Left ventricle myocardium superior (tissue), 1 donor: ENCODE results near the gene WFIKKN2. TPM values are rescaled to one million over a fixed set of nuclear protein-coding genes. Genes with fewer than 3 reads are reported as not detected.
"Not testable (repeated sequence)": the region's sequence is repeated elsewhere in the genome, so short reads cannot be mapped to it uniquely, and the experiment has no call there.

ENCODE experiments used
- ATAC-seq: fragments of 200-7000 bp; cut with Tn5 transposase; one replicate; pipeline ENCODE4 v1.9.1; 2020; ENCODE audit warnings: mild to moderate bottlenecking, moderate library complexity
- DNase-seq: peaks from one replicate; pipeline ENCODE4 v3.0.0-alpha.2; 2020
- intact Hi-C: fragments of 100-400 bp; cut with micrococcal nuclease; formaldehyde crosslinking; loops from one replicate; pipeline ENCODE4 v1.11.0; 2022
- total RNA-seq: library from RNA; stranded (reverse); fragmentation: NEBNext Ultra II Directional; extraction: Animal tissue kit (Norgen Biotek cat#: 25700); gene quantifications from one replicate; pipeline ENCODE4 v1.2.1, GENCODE V29; 2021
- donor health status: DM: no; HTN: yes; CAD: no; lungs with severe emphysema.

Gene WFIKKN2
- total RNA-seq, 1 donor from 2014 or later: 0.07 TPM

- DNase-seq (no peak), ATAC-seq (no peak)
- intact Hi-C loops: no loop called here
These were observed 30.5 kb downstream of the WFIKKN2 start for GRCh38 chr17:50865868-50866260.

GRCh38 chr17:50866261-50866949, 31.0 kb downstream of the WFIKKN2 start, which contains the start of gene TOB1:
TOB1 (minus strand) TSS chr17:50866354; CDS start chr17:50864017, 2,337 bp downstream.
- intact Hi-C loops: no loop called here
- peak; percentile 99 for DNase-seq
- peak; percentile 88 for ATAC-seq

GRCh38 chr17:50866950-50867362, 31.6 kb downstream of the WFIKKN2 start:
- peak; percentile 20 for ATAC-seq
- DNase-seq: peak; percentile 74
- intact Hi-C loops: no loop called here

DNA sequence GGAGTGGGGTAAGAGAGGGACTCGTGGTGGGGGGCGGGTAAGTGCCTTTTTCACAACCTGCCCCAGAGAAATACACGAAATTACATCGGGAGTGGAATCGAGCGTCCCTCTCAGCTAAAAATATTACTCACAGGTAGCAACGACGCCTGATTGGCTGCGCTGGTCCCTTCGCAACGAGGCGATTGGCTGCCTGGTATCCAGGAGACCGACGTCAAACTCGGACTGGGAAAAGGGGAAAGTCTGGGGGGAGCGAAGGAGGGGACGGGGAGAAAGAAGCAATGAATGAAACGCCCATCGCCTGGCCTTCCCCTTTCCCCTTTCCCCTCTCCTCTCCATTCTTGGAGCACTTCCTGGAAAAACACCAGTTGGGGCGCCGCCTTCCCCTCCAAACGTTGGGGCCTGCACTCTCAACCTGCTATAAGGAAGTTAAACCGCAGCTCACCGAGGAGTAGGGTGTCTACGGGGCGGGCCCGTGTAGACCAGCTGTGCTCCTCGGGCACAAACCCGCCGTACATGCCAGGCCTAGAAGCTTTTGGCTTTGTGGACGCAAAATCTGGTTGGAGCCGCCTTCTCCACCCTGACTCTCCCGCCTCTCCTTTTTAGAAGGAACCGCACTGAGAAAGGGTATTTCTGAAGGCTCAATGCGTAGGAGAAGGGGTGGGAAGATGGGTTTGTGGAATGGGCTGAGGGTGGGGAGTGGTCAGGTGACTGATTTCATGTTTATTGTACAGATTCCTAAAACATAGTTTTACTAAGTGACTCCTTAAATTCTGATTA, 32.2 kb downstream of the WFIKKN2 start:
- intact Hi-C loops: no loop called here

DNA sequence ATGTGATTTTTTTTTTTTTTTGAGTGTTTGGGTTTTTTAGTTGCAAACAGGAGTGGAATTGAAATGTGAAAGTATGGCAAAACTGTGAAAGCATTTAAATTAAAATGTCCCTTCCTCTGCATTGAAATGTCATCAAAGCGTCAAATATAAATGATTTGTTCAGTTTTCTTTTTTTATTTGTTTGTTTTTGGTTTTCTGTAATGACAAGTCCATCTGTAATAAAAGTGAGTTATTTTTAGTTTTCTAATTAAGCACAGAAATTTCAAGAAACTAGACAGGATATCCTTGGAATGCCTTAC, 32.7 kb downstream of the WFIKKN2 start:
- DNase-seq (no peak), ATAC-seq (no peak)
- intact Hi-C loops: no loop called here

More for the DNA sequence above, 32.2 kb downstream of the WFIKKN2 start:
- peak; percentile 75 for ATAC-seq
- DNase-seq: peak; percentile 95

GRCh38 chr17:50868602-50869001, 33.2 kb downstream of the WFIKKN2 start:
- ATAC-seq: no peak
- no peak for DNase-seq
- intact Hi-C loops: no loop called here

DNA sequence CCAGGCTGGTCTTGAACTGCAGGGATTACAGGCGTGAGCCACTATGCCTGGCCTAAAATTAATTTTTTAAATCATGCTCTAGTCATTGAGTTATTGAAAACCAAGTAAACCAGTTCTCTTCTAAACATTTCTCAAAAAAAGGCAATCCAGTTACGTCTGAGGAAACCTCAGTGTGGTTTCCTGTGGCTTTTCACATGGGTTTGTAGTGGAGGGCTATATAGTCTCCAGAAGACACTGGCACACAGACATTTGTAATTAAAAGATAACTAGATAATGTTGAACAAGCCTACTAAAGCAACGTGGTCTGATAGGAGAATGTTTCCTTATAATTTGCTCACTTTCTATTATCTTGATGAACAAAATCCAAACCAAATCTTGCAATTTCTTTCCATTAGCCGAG, 36.0 kb downstream of the WFIKKN2 start:
- DNase-seq: no peak
- intact Hi-C loops: no loop called here
- no peak for ATAC-seq

GRCh38 chr17:50871898-50872297, 36.5 kb downstream of the WFIKKN2 start:
- DNase-seq: no peak
- ATAC-seq: no peak
- intact Hi-C loops: no loop called here

GRCh38 chr17:50872710-50873424, 37.5 kb downstream of the WFIKKN2 start:
- intact Hi-C loops: no loop called here
- ATAC-seq (peak; percentile 77), DNase-seq (no peak)

- intact Hi-C loops: no loop called here
- no peak for ATAC-seq
These were observed 39.7 kb downstream of the WFIKKN2 start for GRCh38 chr17:50875074-50875473.

DNA sequence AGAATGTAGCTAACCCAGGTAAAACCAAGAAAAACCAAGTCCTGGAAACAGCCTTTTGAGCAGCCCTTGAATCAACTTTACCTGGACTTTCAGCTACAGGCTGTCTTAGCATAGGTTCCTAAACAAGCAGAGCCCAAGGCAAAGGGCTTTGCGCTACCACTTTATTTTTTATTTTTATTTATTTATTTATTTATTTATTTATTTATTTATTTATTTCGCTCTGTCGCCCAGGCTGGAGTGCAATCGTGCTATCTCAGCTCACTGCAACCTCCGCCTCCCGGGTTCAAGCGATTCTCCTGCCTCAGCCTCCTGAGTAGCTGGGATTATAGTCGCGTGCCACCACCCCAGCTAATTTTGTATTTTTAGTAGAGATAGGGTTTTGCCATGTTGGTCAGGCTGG, 41.7 kb downstream of the WFIKKN2 start:
- DNase-seq, ATAC-seq, intact Hi-C loops: not testable (repeated sequence)

More at GRCh38 chr17:50875074-50875473, 39.7 kb downstream of the WFIKKN2 start:
- no peak for DNase-seq

- ATAC-seq (no peak), DNase-seq (no peak)
- intact Hi-C loops: no loop called here
These were observed 42.5 kb downstream of the WFIKKN2 start for GRCh38 chr17:50877838-50878237.

DNA sequence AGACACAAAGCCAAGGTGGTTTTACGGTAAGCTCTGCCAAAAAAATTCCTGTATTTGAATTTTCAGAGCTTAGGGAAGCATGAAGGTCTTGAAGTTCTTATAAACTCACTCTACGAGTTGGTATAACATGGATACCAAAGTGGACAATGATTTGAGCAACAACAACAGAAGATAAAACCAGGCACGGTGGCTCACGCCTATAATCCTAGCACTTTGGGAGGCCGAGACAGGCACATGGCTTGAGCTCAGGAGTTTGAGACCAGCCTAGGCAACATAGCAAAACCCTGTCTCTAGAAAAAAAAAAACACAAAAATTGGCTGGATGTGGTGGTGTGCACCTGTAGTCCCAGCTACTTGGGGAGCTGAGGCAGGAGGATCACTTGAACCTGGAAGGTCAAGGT, 43.7 kb downstream of the WFIKKN2 start:
- ATAC-seq (no peak), DNase-seq (no peak)
- intact Hi-C loops: no loop called here

GRCh38 chr17:50881182-50881581, 45.8 kb downstream of the WFIKKN2 start:
- DNase-seq (no peak), ATAC-seq (no peak)
- intact Hi-C loops: no loop called here

DNA sequence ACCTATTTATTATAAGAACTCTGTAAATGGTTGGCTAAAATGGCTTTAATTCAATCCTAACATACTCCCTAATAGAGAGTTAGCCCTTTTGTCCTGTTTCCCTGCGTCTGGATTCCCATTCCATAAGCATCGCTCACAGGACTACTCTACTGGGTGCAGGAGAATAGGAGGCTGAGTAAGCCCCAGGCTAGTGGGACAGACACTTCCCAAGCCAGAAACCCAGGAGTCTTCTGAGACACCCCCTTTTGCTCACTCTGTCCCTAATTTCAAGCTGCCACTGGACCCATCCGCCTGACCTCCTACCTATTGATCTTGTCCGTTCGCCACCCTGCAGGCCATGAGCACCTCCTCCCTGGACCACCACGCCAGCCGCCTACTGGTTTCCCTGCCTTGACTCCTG, 47.5 kb downstream of the WFIKKN2 start:
- ATAC-seq (no peak), DNase-seq (no peak)
- intact Hi-C loops: no loop called here

DNA sequence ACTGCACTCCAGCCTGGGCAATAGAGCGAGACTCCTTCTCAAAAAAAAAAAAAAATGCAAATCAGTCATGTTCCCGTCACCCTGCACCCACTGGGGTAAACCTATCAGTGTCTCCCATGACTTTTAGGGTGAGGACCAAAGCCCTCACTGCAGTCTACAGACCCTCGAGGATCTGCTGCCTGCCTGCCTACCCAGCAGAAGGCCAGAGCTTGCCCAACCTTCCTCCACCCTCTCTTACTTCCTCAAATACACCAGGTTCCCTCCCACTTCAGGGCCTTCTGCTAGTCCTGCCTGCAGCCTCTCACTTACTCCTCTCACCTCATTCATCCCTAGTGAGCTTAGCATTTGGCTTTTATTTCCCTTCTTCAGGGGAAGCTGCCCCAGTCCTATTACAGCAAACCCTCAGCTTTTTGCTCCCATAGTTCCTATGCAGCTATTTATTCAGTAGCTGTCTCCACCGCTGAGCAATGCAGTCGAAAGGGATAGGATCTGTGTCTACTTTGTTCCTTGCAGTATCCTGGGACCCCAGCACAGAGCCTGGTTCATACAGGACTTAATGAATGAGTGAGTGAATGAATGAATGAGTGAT, 48.6 kb downstream of the WFIKKN2 start:
- intact Hi-C loops: no loop called here
- ATAC-seq: peak; percentile 54

GRCh38 chr17:50884439-50885311, 49.3 kb downstream of the WFIKKN2 start:
- ATAC-seq (peak; percentile 76), DNase-seq (no peak)
- intact Hi-C loops: no loop called here

More for the DNA sequence above, 48.6 kb downstream of the WFIKKN2 start:
- DNase-seq: no peak

DNA sequence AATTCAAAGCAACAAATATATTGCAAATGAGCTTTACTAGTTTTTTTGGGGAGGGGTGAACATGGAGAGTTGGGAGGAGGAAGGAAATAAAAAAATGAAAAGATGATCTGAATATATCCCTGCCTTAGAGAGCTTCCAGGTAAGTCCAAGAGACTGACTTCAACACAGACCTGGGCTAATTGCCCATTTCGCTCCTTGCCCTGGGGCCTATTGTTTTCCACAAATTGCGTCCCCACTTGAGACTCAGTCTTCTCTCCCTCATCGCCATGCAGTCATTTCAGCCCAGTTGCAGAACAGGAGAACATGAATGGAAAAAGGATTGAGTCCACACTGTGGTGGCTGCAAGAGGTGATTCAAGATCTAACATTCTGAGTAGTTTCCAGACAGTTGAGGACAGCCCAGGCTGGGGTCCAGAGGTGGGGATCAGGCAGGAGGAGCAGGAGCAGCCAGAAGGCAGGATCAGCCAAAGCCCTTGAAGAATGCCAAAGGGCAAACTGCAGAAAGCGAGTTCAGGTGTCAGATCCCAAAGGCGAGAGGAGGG, 52.4 kb downstream of the WFIKKN2 start:
- intact Hi-C loops: no loop called here
- DNase-seq (no peak), ATAC-seq (no peak)
